ENCODE measurements around the gene PLOD3.

Gene PLOD3

GRCh38 chr7:101236292-101236835, 19.0 kb upstream of the PLOD3 start:
- Histone ChIP-seq H3K4me3 (no peak overlapping the region), H3K27ac (peak overlapping the region in 1 of 2 donors; percentile 85)
- no peak for DNase-seq (ENCODE audit: low spot score)
- TF ChIP-seq CTCF (IDR thresholded peaks at IDR 0.05), result no peak

GRCh38 chr7:101235522-101235921, 18.1 kb upstream of the PLOD3 start:
- no peak for DNase-seq (ENCODE audit: low spot score)
- TF ChIP-seq CTCF (IDR thresholded peaks at IDR 0.05), result no peak
- H3K27ac ChIP-seq, result no peak overlapping the region
- no peak overlapping the region for H3K4me3 ChIP-seq

GRCh38 chr7:101235050-101235449, 17.7 kb upstream of the PLOD3 start:
- no peak for TF ChIP-seq CTCF (IDR thresholded peaks at IDR 0.05)
- Histone ChIP-seq H3K4me3 (no peak overlapping the region), H3K27ac (no peak overlapping the region)
- no peak for DNase-seq (ENCODE audit: low spot score)

GRCh38 chr7:101234636-101235035, 17.3 kb upstream of the PLOD3 start:
- DNase-seq (ENCODE audit: low spot score), result no peak
- H3K27ac ChIP-seq, result no peak overlapping the region
- TF ChIP-seq CTCF (IDR thresholded peaks at IDR 0.05), result no peak
- no peak overlapping the region for H3K4me3 ChIP-seq

GRCh38 chr7:101233907-101234547, 16.6 kb upstream of the PLOD3 start:
- Histone ChIP-seq H3K27ac (no peak overlapping the region), H3K4me3 (no peak overlapping the region)
- no peak for DNase-seq (ENCODE audit: low spot score)
- TF ChIP-seq CTCF (IDR thresholded peaks at IDR 0.05), result no peak

GRCh38 chr7:101232141-101232850, 14.9 kb upstream of the PLOD3 start:
- no peak for DNase-seq (ENCODE audit: low spot score)

More at GRCh38 chr7:101232141-101232850, 14.9 kb upstream of the PLOD3 start:
- peak overlapping the region; percentile 53 for H3K4me3 ChIP-seq
- no peak for TF ChIP-seq CTCF (IDR thresholded peaks at IDR 0.05)
- H3K27ac ChIP-seq, result peak overlapping the region in 1 of 2 donors; percentile 37

All from coronary artery (tissue), 2 donors.